ENCODE results near the gene SCEL.

- TF ChIP-seq POLR2A (IDR thresholded peaks at IDR 0.05) = no peak
- TF ChIP-seq CTCF (IDR thresholded peaks at IDR 0.05) = no peak
- TF ChIP-seq EP300 (IDR thresholded peaks at IDR 0.05) = no peak
- TF ChIP-seq POLR2AphosphoS5 (IDR thresholded peaks at IDR 0.05) = no peak
Measured at GRCh38 chr13:77523834-77524728, 11.4 kb upstream of the SCEL start.
